ENCODE measurements around the gene DCTN5.

DNA sequence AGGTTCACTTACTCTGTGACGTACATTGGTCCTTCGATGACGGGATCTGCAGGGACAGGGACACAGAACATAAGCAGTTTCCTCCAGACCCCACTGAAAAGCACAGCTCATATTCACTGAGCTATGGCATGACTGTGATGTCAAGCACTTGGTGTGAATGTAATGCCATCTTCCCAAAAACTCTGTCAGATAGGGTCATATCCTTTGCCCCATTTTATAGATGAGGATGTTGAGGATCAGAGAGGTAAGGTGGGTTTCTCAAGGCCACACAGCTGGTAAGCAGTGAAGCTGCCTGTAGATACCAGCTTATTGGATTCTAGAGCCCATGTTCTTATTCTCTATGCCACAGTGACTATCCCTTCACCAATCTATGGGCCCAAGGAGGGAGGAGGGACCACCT is 69.2 kb downstream of the DCTN5 start:
- TF ChIP-seq POLR2AphosphoS5 (IDR thresholded peaks at IDR 0.05; ENCODE audit: borderline replicate concordance, low read depth, low read length), result no peak
- TF ChIP-seq EZH2 (IDR thresholded peaks at IDR 0.05), result no peak
- no peak for TF ChIP-seq FOXP2 (optimal IDR thresholded peaks at IDR 0.05; ENCODE audit: control extremely low read depth, extremely low read length, insufficient read depth)

Data from SK-N-MC (cell line).